Adrenal gland (tissue), 12 donors: ENCODE results near the gene IGFALS. TPM values are rescaled to one million over a fixed set of nuclear protein-coding genes. Genes with fewer than 3 reads are reported as not detected.

Source experiments
- DNase-seq, 7 donors: peaks; one replicate each; pipeline ENCODE4 v3.0.0-alpha.2; 2019 to 2020
- H3K27ac ChIP-seq, 5 donors: fragments of 200-600 bp; sonication (generic) in 4 of 5; 1 replicate in 3 of 5; 2 replicates in 2 of 5; pipeline versions ENCODE4 v1.5.1 to v1.8.0; 2016 to 2020; ENCODE audit warnings: mild to moderate bottlenecking in 1 of 5
- H3K27me3 ChIP-seq: fragments of 200-600 bp; 2 replicates; pipeline ENCODE4 v1.8.0; 2021
- H3K36me3 ChIP-seq, 2 donors: fragments of 200-600 bp; replicated peaks in 1 of 2; 1 replicate in 1 of 2; 2 replicates in 1 of 2; pipeline versions ENCODE4 v1.5.1 to v1.8.0; 2018 to 2022
- H3K4me1 ChIP-seq, 2 donors: fragments of 200-600 bp; replicated peaks in 1 of 2; 1 replicate in 1 of 2; 2 replicates in 1 of 2; pipeline versions ENCODE4 v1.5.1 to v1.8.0; 2018 to 2021
- H3K4me3 ChIP-seq, 4 donors: fragments of 200-600 bp; sonication (generic) in 3 of 4; one replicate each; pipeline ENCODE4 v1.5.1; 2016 to 2018
- H3K9me3 ChIP-seq, 3 donors: fragments of 200-600 bp; sonication (generic) in 1 of 3; replicated peaks in 1 of 3; 1 replicate in 2 of 3; 2 replicates in 1 of 3; pipeline versions ENCODE4 v1.5.1 to v1.8.0; 2016 to 2021
- POLR2A ChIP-seq, 2 donors: fragments of 450-650 bp; IDR thresholded peaks; one replicate each; pipeline ENCODE4 v1.6.1; 2017; ENCODE audit warnings: antibody characterized with exemption in 2 of 2, mild to moderate bottlenecking in 2 of 2, moderate library complexity in 1 of 2
- WGBS, 4 donors: extraction: QIAGEN DNeasy Blood & Tissue Kit in 2 of 4; methylation state at CpG; one replicate each; pipeline versions ENCODE4 v1.1.5 to v1.1.7; 2013 to 2017; 5-methylcytosine and 5-hydroxymethylcytosine counted together
- intact Hi-C, 2 donors: fragments of 100-400 bp; cut with DNase I; formaldehyde crosslinking; loops; one replicate each; pipeline versions ENCODE4 v1.14.1 to v1.15.0; 2022 to 2023
- polyA plus RNA-seq, 3 donors: library from polyadenylated mRNA; stranded (reverse); fragments of 200-250 nt in 2 of 3; fragments of 350-450 nt in 1 of 3; fragmentation: Illumina TruSeq in 1 of 3; extraction: RNeasy Lipid Tissue Mini Kit (QIAGEN cat#74804) in 1 of 3; gene quantifications; one replicate each; pipeline ENCODE4 v1.2.3, GENCODE V29; 2013 to 2014
- total RNA-seq, 9 donors: library from RNA; depleted of rRNA in 4 of 9; stranded (reverse); fragments of >200 nt in 4 of 9; fragments of 120-200 nt in 1 of 9; fragmentation: NEBNext Ultra II Directional in 1 of 9; extraction: Animal tissue kit (Norgen Biotek cat#: 25700) in 1 of 9; gene quantifications; one replicate each; pipeline versions ENCODE4 v1.1.0 to v1.2.4, GENCODE V29; 2013 to 2023
- TF ChIP-seq, protein P1 (sequence below), 6 experiments: fragments of 450-650 bp in 4 of 6; fragments of 200-600 bp in 2 of 6; sonication (generic) in 1 of 6; IDR thresholded peaks; 1 replicate in 5 of 6; 2 replicates in 1 of 6; pipeline versions ENCODE4 v1.5.1 to v1.8.0; 2016 to 2021; ENCODE audit warnings: antibody characterized with exemption in 6 of 6, mild to moderate bottlenecking in 2 of 6, moderate library complexity in 1 of 6
- donor health status: healthy with polysubstance abuse.
- donor health status: Bipolar disorder and iron deficiency.
- donor health status: DM: yes; HTN: yes; CAD: no.
- donor health status: DM: no; HTN: no; CAD: no.
- donor health status: DM: no; HTN: no; CAD: no.
- donor health status: DM: yes; HTN: yes; CAD: no.

Gene IGFALS
- total and polyA plus RNA-seq, 12 donors, result 0.11 to 3.9 (median 0.31) TPM; not detected in 2

DNA sequence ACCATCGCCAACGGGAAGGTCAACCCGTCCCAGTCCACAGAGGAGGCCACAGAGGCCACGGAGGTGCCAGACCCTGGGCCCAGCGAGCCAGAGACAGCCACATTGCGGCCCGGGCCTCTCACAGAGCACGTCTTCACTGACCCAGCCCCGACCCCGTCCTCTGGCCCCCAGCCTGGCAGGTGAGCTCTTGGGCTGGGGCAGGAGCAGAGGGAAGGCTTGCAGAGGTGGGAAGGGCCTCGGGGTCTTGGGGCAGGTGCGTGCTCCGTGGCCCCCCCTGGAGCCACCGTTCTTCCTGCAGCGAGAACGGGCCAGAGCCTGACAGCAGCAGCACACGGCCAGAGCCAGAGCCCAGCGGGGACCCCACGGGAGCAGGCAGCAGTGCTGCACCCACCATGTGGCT, 27.3 kb downstream of the IGFALS start:
- H3K36me3 ChIP-seq, result peaks cover 0 to 76% of the 10 kb centered on the region in 2 donors
- DNase-seq, result no peak

DNA sequence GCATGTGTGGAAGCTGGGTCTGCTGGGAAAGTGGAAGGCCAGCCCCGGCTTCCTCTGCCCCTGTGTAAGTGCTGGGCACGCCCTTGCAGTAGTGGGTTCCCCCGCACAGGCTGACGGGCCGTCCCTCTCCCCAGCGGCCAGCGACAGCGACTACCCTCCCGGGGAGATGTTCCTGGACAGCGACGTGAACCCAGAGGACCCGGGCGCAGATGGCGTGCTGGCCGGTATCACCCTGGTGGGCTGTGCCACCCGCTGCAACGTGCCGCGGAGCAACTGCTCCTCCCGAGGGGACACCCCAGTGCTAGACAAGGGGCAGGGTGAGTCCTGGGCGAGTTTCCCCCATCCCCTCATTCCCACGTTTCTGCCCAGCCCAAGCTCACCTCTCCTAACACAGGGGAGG, 27.7 kb downstream of the IGFALS start:
- H3K36me3 ChIP-seq, result peaks cover 0 to 80% of the 10 kb centered on the region in 2 donors
- H3K27me3 ChIP-seq, result no peaks in the 10 kb centered on the region
- H3K27ac ChIP-seq, result no peak overlapping the region
- H3K9me3 ChIP-seq, result no peaks in the 10 kb centered on the region
- WGBS, 4 donors, result 85 to 92% (median 90%) methylated on average over 8 to 22 of the region's 22 CpGs
- intact Hi-C loops, result no loop called here
- H3K4me3 ChIP-seq, result no peak overlapping the region
- peaks cover 4 to 13% of the 10 kb centered on the region in 2 donors for H3K4me1 ChIP-seq
- TF ChIP-seq, protein P1, sequence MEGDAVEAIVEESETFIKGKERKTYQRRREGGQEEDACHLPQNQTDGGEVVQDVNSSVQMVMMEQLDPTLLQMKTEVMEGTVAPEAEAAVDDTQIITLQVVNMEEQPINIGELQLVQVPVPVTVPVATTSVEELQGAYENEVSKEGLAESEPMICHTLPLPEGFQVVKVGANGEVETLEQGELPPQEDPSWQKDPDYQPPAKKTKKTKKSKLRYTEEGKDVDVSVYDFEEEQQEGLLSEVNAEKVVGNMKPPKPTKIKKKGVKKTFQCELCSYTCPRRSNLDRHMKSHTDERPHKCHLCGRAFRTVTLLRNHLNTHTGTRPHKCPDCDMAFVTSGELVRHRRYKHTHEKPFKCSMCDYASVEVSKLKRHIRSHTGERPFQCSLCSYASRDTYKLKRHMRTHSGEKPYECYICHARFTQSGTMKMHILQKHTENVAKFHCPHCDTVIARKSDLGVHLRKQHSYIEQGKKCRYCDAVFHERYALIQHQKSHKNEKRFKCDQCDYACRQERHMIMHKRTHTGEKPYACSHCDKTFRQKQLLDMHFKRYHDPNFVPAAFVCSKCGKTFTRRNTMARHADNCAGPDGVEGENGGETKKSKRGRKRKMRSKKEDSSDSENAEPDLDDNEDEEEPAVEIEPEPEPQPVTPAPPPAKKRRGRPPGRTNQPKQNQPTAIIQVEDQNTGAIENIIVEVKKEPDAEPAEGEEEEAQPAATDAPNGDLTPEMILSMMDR (IDR thresholded peaks at IDR 0.05), result no peak
- TF ChIP-seq POLR2A (IDR thresholded peaks at IDR 0.05), result no peak
- DNase-seq, result no peak

More for the DNA sequence above, 27.3 kb downstream of the IGFALS start:
- no peak overlapping the region for H3K27ac ChIP-seq
- no peak overlapping the region for H3K4me3 ChIP-seq
- TF ChIP-seq, protein P1 (IDR thresholded peaks at IDR 0.05), result no peak
- TF ChIP-seq POLR2A (IDR thresholded peaks at IDR 0.05), result no peak
- WGBS, 4 donors, result 90 to 100% (median 95%) methylated on average over 1 to 19 of the region's 19 CpGs
- intact Hi-C loops, result no loop called here
- no peaks in the 10 kb centered on the region for H3K27me3 ChIP-seq
- H3K9me3 ChIP-seq, result no peaks in the 10 kb centered on the region
- H3K4me1 ChIP-seq, result peaks cover 4 to 14% of the 10 kb centered on the region in 2 donors

DNA sequence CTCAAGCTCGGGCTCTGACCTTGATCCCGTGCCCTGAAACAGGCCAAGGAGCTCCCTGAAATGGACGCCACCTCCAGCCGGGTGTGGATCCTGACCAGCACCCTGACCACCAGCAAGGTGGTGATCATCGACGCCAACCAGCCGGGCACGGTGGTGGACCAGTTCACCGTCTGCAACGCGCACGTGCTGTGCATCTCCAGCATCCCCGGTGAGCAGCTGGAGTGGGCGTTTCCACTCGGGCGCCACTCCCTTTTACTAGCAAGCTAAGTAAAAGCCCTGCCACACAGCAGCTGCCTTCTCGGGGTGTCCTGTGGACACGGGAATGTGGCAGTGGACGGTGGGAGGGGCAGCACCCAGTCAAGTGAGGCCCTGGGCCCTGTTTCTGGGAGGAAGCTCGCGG, 28.5 kb downstream of the IGFALS start:
- H3K9me3 ChIP-seq, result no peaks in the 10 kb centered on the region
- peaks cover 0 to 87% of the 10 kb centered on the region in 2 donors for H3K36me3 ChIP-seq
- DNase-seq, result no peak
- H3K27me3 ChIP-seq, result no peaks in the 10 kb centered on the region
- intact Hi-C loops, result no loop called here
- TF ChIP-seq POLR2A (IDR thresholded peaks at IDR 0.05), result no peak
- TF ChIP-seq, protein P1 (IDR thresholded peaks at IDR 0.05), result no peak
- peaks cover 3 to 5% of the 10 kb centered on the region in 2 donors for H3K4me1 ChIP-seq
- H3K4me3 ChIP-seq, result no peak overlapping the region
- WGBS, 4 donors, result 88 to 92% (median 91%) methylated on average over 4 to 21 of the region's 21 CpGs
- no peak overlapping the region for H3K27ac ChIP-seq

DNA sequence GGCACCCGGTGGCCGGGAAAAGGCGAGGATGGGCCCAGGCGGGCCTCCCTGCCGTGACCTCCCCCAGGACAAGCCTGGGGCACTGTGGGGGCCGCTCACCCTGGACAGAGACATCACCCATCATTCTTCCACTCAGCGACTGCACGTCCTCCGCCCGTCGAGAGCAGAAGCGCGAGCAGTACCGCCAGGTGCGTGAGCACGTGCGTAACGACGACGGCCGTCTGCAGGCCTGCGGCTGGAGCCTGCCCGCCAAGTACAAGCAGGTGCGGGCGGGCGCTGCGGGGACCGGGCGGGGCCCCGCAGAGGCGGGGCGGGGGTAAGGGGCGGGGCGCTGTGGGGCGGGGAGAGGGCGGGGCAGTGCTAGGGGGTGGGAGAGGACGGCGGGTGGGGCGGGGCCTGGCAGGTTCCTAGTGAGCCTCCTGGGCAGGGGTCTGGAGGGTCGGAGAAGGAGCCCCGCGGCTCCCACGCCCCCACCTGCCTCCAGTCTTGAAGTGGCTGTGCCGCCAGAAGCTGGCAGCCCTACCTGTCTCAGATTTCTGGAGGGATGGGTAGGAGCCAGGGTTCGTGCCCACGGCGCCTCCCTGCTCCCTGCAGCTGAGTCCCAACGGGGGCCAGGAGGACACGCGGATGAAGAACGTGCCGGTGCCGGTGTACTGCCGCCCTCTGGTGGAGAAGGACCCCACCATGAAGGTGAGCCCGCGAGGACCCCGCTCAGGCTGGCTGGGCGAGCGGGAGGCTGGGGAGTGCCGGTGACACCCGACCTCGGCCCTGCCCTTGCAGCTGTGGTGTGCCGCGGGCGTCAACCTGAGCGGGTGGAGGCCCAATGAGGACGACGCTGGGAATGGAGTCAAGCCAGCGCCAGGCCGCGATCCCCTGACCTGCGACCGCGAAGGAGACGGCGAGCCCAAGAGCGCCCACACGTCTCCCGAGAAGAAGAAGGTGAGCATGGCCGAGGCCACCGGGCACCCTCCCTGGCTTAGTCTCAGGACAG, 29.7 kb downstream of the IGFALS start:
- Histone ChIP-seq H3K9me3 (no peaks in the 10 kb centered on the region), H3K4me3 (no peak overlapping the region), H3K4me1 (no peaks in the 10 kb centered on the region), H3K36me3 (peaks cover 0 to 81% of the 10 kb centered on the region in 2 donors), H3K27ac (peak overlapping the region in 1 of 5 donors; percentile 1), H3K27me3 (no peaks in the 10 kb centered on the region)
- WGBS, 4 donors, result 73 to 87% (median 75%) methylated on average over 21 to 81 of the region's 81 CpGs
- DNase-seq, result peak in 1 of 7 donors; percentile 36
- TF ChIP-seq, protein P1 (IDR thresholded peaks at IDR 0.05), result peak in 4 of 6 experiments; percentile 9 to 43 (median 26)
- no peak for TF ChIP-seq POLR2A (IDR thresholded peaks at IDR 0.05)
- intact Hi-C loops, result no loop called here
